ENCODE measurements around the gene KAT2B. TPM values are rescaled to one million over a fixed set of nuclear protein-coding genes. Genes with fewer than 3 reads are reported as not detected.

The KAT2B gene
- total RNA-seq, 1 experiment from 2014 or later: 3.7 TPM

GRCh38 chr3:20066079-20066478 lies 25.8 kb downstream of the KAT2B start:
- H3K4me3 ChIP-seq (replicated peaks in 1 of 2; ENCODE audit: low read depth in 1 of 2, low read length in 2 of 2): no peak overlapping the region
- no peaks in the 10 kb centered on the region for H3K79me2 ChIP-seq (ENCODE audit: insufficient read depth, low read length)
- POLR2A ChIA-PET: no interaction called here
- no peaks in the 10 kb centered on the region for H3K4me1 ChIP-seq (ENCODE audit: control insufficient read depth in 1 of 2, insufficient read depth in 2 of 2, low read length in 2 of 2)
- no peaks in the 10 kb centered on the region for H3K27me3 ChIP-seq (ENCODE audit: insufficient read depth, low read length)
- H3K4me2 ChIP-seq (ENCODE audit: low read length): no peak overlapping the region
- no peaks in the 10 kb centered on the region for H3K9me3 ChIP-seq (ENCODE audit: control insufficient read depth in 1 of 2, insufficient read depth in 1 of 2, low read depth in 1 of 2, low read length in 2 of 2)
- no peaks in the 10 kb centered on the region for H3K9me2 ChIP-seq (ENCODE audit: insufficient read depth)
- no peak overlapping the region for H2AFZ ChIP-seq (ENCODE audit: low read depth, low read length, poor library complexity, severe bottlenecking)
- RAD21 ChIA-PET (ENCODE audit: low non-redundant PET in 1 of 2, low total read pairs in 2 of 2, uncharacterized antibody in 2 of 2, unreplicated experiment in 2 of 2): no interaction called here
- intact Hi-C loops (cut with micrococcal nuclease): no loop called here
- TF ChIP-seq SP1 (IDR thresholded peaks at IDR 0.05; ENCODE audit: low read depth) (no peak), SIN3A (IDR thresholded peaks at IDR 0.05; ENCODE audit: low read depth) (no peak), YY1 (IDR thresholded peaks at IDR 0.05; ENCODE audit: extremely low read depth, insufficient replicate concordance, low read depth, low read length) (no peak), MAX (IDR thresholded peaks at IDR 0.05) (no peak), CEBPB (IDR thresholded peaks at IDR 0.05; ENCODE audit: low read depth) (no peak), REST (IDR thresholded peaks at IDR 0.05; ENCODE audit: low read depth) (no peak), CBX3 (IDR thresholded peaks at IDR 0.05; ENCODE audit: low read depth) (no peak), POLR2A (IDR thresholded peaks at IDR 0.05; ENCODE audit: borderline replicate concordance, extremely low read depth, insufficient read depth, insufficient read length) (no peak), EZH2phosphoT487 (IDR thresholded peaks at IDR 0.05; ENCODE audit: borderline replicate concordance) (no peak), TCF7L2 (IDR thresholded peaks at IDR 0.05; ENCODE audit: borderline replicate concordance, extremely low read depth, insufficient read depth, insufficient read length) (no peak), FOSL1 (IDR thresholded peaks at IDR 0.05; ENCODE audit: low read depth) (no peak), RAD21 (IDR thresholded peaks at IDR 0.05; ENCODE audit: low read depth) (no peak), ZFX (IDR thresholded peaks at IDR 0.05) (no peak), ZNF274 (IDR thresholded peaks at IDR 0.05; ENCODE audit: low read depth, low read length) (no peak), POLR2AphosphoS5 (IDR thresholded peaks at IDR 0.05; ENCODE audit: low read depth, low read length) (no peak), EGR1 (IDR thresholded peaks at IDR 0.05; ENCODE audit: low read depth) (no peak), ELF1 (IDR thresholded peaks at IDR 0.05; ENCODE audit: borderline replicate concordance, low read depth) (no peak), SRF (IDR thresholded peaks at IDR 0.05; ENCODE audit: low read depth) (no peak)
- no peak for DNase-seq (ENCODE audit: low read depth, low spot score)
- CTCF ChIA-PET: no interaction called here
- no peak for ATAC-seq
- no peaks in the 10 kb centered on the region for H3K36me3 ChIP-seq (ENCODE audit: control insufficient read depth in 1 of 2, insufficient read depth in 2 of 2, low read length in 2 of 2)
- H3K27ac ChIP-seq (ENCODE audit: low read depth, low read length): no peak overlapping the region
- no TSS peak for BruUV-seq (replicated peaks)
- no peak overlapping the region for H3K9ac ChIP-seq (ENCODE audit: low read length)
- no peaks in the 10 kb centered on the region for H4K20me1 ChIP-seq (ENCODE audit: insufficient read depth)
